Embryonic facial prominence (tissue), 1 donor: Measurements from ENCODE around the gene CCDC159.
"Not testable (repeated sequence)": the region's sequence is repeated elsewhere in the genome, so short reads cannot be mapped to it uniquely, and the experiment has no call there.

Experiments used
- DNase-seq: peaks from one replicate; pipeline ENCODE4 v3.0.0-alpha.2; 2016; ENCODE audit errors: extremely low spot score

CCDC159 gene

DNA sequence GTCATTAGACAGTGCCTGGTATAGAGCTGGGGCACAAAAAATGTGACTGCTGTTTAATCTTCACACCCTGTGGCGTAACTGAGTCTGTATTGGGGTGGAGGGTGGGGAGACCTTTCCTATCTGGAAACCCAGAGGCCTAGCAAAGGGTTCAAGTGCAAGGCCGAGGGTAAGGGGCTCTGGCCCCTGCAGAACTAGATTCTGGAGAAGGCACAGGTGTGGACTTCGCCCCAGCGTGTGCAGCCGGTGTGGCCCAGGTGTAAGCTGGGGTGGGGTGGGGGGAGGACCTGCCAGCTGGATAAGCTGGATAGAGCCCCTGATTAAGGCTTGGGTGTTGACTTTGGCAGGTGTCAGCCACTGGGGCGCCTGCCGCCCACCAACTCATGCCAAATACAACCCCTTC is 8.2 kb upstream of the CCDC159 start:
- DNase-seq = no peak

DNA sequence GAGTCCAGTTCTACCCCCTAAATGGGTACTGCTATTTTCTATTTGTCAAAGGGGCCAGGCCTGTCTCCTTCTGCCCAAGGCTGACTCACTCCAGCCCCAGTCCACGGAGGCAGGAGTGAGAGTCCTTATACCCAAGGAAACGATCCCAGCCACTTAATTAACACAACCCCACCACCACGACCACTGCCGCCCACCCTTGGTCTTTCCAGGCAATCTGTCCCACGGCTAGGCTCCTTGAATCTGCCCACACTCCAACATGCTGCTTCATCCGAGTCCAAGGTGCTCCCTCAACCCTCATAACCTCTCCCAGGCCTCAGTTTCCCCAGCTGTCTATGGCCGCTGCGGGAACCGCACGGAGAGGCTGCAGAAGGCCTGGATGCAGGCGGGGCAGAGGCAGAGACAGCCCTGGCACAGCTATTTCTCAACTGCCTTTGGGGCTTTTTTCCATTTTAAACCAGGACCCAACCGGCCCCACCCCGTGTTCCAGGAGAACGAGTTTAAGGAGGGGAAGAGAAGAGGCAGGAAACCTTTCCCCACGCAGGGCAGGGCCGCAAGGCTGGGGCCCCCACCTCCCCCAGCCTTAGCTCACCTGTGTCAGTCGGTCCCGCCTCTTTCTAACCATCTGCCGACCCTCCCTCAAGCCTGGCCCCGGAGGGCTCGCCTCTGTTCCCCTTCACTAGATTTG is 7.6 kb upstream of the CCDC159 start:
- no peak for DNase-seq

DNA sequence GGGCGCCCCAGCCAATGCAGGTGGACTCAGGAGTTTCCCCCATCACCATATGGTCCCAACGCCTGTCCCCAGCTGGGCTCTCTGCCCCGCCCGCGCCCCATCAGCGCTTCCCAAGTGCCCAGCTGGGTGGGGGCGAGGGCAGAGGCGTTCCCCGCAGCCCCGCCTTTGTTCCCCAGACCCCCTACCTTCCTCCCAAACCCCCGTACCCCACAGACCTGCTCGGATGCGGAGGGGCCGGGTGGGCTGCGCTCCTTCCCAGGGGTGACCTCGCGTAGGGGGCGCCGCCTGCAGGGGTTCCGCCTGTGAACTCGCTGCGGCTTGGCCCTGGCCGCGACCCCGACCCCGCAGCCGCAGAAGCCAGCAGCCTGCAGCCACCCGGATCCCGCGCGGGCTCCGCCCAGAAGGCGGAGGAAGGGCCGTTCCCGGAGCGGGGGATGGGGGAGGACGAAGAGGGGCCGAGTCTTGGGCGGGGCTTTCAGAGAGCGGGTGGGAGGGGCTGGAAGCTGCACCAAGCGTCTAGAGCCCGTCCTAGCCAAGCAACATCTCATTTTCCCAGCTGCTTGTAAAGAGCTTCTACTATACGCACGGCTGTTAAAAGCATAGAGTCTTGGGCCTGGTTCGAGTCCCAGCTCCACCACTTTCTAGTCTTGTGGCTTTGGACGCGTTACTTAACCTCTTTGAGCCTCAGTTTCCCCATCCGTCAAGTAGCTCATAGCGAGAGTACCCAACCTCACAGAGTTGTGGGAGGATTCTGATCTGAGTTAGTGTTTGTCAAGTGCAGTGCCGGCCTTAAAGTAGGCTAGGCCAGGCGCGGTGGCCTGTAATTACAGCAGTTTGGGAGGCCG is 6.8 kb upstream of the CCDC159 start, which contains the start of gene RAB3D:
RAB3D (minus strand) TSS at position 404 of the 845 bp plus-strand sequence. CDS start 2,258 bp downstream, outside the sequence.
- DNase-seq = peak; percentile 76

DNA sequence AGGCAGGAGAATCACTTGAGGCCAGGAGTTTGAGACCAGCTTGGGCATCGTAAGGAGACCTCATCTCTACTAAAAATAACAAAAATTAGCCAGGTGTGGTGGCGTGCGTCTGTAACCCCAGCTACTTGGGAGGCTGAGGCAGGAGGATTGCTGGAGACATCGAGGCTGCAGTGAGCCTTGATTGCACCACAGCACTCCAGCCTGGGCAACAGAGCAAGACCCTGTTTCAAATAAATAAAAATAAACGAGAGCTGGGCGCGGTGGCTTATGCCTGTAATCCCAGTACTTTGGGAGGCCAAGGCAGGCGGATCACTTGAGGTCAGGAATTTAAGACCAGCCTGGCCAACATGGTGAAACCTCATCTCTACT is 6.2 kb upstream of the CCDC159 start:
- not testable (repeated sequence) for DNase-seq

DNA sequence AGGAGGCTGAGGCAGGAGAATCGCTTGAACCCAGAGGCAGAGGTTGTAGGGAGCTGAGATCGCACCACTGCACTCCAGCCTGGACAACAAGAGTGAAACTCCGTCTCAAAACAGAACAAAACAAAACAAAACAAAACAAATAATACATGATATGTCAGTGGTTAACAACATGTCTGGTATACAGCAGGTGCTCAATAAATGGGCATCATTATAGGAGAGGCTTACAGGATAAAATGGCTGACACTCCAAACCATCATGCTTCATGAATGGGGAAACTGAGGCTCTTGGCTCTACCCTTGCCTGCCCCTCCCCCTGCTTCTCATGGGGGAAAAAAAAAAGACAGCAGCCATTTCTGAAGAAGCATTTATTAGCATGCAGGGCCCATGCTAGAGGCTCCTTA is 3.9 kb upstream of the CCDC159 start:
- no peak for DNase-seq

DNA sequence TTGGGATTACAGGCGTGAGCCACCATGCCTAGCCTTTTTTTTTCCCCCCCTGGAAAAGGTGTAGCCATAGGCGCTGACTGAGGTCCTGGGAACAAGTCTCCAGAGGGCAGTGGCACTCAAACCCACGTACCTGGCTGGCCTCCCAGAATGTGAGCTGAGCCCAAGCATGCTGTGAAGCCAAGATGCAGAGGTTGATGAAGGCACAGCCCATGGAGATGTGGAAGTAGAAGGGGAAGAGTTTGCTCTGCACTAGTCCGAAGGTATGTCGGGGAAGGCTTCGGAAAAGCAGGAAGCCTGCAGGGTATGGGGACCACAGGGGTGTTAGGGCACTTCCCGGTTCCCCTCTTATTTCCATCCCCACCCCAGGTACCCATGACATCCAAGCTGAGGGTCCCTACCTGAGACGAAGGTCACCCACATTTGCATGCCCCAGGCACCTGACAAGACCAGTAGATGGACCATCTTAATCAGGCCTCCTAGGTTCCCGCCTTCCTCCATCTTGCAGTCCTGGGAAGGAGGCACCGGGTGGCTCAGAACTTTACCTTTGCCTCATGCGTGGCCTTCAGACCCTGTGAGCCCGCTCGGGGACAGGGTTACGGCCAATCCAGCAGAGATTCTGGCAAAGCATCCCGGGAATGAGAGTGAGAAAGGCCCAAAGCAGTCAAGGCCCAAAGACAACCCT is 1.1 kb upstream of the CCDC159 start:
- DNase-seq = no peak

DNA sequence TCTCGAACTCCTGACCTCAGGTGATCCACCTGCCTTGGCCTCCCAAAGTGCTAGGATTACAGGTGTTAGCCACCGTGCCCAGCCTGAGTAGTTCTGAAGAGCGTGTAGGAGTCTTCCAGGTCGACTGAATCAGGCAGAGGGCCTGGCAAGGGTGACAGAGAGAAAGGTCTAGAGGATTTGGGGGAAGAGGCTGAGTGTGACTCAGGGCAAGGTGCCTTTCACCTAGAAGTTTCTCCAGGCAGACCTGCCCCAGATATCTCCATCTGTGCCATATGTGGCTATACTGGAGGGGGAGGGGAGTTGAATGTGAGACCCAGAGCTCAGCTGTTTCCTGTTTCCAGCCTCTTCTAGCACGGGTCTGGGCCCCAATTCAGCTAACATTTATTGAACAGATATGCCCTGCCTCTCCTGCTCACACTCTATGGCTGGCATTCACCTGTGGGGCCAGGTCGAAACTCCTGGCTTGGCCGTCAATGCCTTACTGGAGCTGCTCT is 1.3 kb downstream of the CCDC159 start:
- no peak for DNase-seq

DNA sequence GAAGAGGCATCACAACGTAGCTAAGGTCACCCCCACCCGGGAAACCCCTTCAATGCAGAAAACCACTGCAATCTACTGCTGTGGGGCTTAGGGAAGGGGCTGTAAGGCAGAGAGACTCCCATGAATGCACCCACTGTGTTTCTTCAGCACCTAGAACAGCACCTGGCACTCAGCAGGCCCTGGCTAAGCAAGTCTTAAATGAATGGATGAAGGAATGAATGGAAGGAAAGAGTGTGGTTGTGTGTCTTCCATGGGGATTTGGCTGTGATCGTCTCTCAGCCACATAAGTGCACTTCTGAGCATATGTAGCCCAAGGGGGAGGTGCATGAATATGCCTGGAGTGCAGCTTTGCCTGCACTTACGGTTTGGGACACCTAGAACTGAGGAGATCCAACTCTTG is 2.9 kb downstream of the CCDC159 start:
- no peak for DNase-seq

DNA sequence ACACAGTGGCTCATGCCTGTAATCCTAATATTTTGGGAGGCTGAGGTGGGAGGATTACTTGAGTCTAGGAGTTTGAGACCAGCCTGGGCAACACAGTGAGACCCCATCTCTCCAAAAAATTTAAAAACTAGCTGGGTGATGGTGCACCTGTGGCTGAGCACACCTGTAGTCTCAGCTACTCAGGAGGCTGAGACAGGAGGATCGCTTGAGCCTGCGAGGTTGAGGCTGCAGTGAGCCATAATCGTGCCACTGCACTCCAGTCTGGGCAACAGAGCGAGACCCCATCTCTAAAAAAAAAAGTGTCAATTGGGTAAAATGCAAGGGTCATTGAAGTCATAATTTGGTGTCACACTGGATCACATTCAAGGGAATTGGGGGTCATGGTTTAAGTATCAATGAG is 7.8 kb downstream of the CCDC159 start:
- DNase-seq = not testable (repeated sequence)

DNA sequence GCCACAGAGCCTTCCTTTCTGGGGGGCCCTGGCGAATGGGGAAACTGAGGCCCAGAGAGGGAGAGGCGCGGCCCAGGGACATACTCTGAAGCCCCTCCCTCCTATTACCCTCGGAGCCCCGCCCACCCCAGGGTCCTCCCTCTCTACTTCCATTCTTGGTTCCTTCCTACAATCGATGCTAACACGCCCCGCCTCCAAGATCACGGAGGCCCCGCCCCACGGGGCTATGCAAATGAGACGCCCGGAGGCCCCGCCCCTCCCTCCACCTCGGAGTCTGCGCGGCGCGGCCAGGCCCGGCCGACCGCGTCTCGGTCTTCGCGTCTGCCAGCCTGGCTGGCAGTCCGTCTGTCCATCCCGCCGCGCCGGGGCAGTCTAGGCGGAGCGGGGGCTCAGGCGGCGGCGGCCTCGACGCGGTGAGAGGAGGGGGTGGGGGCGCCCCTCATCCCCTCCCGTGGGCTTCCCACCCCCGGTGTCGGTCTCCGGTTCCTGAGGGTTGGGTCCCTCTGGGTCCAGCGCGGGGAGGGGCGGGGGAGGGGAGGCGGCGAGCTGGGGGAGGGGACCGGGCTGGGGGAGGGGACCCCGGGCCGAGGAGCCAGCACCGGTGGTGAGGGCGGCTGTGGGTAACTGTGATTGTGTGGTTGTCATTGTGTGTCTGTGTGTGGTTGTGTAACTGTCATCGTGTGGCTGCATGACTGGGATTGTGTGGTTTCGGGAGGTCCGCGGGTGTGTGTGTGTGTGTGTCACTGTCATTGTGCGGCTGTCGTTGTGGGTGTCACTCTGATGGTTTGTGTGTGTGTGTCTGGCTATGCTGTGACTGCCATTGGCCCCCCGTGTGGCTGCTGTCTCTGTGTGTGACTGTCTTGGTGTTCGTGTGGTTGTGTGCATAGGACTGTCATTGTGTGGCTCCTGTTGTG is 9.1 kb downstream of the CCDC159 start, which contains the start of gene PLPPR2:
PLPPR2 (plus strand) TSS at position 273 of the 914 bp plus-strand sequence. CDS start 2,242 bp downstream, outside the sequence.
- peak; percentile 50 for DNase-seq

DNA sequence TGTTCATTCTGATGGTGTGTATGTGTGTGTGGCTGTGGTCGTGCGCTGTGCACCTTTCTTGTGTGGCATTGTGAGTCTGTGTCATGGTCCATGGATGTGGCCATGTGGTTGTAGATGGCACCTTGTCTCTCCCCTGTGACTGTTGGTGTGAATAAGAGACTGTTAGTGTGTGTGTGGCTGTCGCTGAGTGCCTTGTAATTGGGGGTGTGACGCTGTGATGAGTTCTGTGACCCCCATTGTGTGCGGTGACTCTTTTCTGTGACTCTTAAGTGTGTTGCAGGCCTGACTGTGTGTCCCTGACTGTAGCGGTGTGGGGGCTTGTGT is 9.7 kb downstream of the CCDC159 start:
- no peak for DNase-seq

DNA sequence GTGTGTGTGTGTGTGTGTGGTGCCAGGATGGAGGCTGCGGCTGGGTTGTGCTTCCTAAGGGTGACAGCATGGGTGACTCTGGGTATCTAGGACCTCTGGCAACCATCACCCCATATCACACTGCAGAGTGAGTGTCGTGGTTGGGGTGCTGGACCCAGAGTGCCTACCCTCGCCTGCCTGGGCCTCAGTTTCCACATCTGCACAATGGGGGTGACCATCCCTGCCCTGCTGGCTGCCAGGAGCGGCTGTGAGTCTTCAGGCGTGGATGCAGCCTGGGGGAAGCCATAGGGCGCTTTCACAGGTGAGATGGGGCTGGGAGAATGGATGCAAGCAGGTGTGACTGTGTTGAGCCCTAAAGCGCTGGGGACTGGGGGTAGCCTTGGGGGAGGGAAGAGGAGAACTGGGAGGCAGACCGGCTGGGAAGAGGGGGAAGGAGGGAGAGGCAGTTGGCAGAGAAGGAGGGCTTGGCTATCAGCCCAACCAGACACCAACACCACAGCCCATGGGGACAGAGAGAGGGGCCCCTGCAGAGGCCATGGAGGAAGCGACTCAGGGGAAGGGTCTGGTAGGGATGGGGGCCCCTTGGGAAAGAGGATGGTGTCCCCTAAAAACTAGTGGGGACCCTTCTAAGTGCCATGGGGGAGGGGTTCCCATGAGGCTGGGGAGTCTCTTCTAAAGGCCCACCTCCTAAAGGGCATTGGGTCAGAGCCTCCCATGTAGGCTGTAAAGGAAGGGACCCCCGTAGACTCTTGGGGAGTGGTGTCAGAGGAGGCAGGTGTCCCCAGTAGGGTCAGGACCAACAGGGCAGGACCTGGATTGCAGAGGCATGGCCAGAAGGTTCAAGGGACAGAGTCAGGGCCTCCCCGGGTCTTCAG is 10.6 kb downstream of the CCDC159 start:
- no peak for DNase-seq

DNA sequence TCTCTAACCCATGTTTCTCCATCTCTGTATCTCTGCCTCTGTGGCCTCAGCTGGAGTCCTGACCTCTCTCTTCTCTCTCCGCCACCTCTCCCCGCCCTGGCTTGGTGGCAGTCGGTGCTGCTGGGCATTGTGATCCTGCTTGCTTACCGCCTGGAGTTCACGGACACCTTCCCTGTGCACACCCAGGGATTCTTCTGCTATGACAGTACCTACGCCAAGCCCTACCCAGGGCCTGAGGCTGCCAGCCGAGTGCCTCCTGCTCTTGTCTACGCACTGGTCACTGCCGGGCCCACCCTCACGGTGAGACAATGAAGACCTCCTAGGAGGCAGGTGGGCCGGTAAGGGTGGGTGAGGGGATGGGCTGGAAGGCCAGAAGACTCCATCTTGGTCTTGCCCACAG is 13.1 kb downstream of the CCDC159 start:
- DNase-seq = no peak

DNA sequence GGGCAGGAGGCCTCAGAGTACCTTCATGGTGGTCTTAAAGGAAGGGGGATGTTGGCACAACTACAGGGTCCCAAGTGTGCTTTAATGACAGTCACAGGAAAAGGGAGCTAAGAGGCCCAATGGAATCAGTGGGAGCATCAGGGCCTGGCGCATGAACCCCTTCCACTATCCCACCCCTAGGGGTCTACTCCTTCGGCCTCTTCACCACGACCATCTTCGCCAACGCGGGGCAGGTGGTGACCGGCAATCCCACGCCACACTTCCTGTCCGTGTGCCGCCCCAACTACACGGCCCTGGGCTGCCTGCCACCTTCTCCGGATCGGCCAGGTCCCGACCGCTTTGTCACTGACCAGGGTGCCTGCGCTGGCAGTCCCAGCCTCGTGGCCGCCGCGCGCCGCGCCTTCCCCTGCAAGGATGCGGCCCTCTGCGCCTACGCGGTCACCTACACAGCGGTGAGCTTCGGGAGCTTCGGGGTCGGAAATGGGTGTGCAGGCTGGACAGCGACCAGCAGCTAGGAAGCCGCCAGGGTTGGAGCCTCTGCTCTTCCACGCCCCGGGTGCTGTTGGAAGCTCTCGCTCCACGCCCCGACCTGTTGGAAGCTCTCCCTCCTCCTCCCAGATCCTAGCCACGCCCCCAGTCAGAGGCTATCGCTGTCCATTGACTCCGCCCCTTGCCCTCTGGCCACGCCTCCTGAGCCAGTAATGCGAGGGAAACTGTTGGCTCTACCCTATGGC is 14.9 kb downstream of the CCDC159 start:
- no peak for DNase-seq

DNA sequence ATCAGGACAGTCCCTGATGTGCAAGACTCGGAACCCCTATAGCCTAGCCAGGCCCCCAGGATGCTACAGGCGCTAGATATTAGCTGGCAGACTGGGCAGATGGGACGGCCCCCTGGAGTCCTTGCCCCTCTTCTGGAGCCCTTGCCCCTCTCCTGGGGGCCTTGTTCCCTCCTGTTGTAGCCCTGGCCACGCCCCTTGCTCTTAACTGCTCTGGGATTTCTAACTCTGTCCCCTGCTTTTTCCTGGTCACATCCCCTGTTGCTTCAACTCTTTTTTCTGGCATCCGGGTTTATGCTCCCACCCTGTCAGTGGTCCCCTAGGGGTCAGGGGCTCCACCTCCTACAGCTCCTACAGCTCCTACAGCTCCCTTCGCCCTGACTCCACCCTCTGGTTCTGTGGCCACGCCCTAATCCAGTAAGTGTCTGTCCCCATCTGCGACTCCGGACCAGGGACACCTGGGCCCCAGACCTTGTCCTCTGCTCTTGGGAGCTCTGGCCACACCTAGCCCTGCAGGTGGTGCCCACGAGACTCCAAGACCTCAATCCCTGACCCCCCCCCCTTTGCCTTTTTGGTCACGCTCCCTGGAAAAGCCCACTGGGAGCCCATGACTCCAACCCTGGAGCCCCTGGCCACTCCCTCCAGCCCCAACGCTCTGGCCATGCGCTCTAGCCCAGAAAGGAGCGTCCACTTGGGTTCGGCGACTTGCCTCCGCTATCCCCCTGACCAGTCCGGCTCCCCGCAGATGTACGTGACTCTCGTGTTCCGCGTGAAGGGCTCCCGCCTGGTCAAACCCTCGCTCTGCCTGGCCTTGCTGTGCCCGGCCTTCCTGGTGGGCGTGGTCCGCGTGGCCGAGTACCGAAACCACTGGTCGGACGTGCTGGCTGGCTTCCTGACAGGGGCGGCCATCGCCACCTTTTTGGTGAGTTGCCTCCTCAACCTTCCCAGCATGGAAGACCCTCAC is 15.7 kb downstream of the CCDC159 start:
- DNase-seq = no peak

DNA sequence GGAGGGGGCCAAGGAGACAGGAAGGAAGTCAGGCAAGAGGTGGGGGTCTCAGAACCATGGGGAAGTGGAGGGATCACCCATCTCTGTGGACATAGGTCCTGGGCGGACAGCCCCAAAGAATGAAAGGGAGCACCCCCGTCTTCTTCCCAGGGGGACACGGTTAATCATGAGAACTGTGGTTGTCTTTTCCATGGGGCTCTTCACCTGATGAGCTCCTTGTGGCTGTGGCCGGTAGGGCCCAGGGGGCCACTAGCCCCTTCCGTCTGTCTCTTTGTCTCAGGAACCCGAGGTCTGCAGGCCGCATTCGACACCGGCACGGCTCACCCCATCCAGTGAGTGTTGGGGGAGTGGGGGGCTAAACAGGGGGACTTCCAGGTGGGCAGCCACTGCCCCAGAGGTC is 17.6 kb downstream of the CCDC159 start:
- no peak for DNase-seq

DNA sequence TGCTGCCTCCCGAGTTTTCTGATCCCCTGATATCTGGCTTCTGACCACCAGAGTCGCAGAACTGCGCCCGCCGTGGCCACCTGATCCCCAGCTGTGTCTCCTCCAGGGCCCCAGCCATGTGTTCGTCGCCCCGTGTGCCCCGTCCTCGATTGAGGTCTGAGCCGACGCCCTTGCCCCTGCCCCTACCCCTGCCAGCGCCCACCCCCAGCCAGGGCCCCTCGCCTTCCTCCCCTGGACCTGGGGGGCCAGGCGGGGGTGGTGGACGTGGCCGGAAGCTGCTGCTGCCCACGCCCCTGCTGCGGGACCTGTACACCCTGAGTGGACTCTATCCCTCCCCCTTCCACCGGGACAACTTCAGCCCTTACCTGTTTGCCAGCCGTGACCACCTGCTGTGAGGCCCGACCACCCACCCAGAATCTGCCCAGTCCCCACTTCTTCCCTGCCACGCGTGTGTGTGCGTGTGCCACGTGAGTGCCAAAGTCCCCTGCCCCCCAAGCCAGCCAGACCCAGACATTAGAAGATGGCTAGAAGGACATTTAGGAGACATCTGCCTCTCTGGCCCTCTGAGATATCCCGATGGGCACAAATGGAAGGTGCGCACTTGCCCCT is 18.1 kb downstream of the CCDC159 start:
- DNase-seq = no peak

DNA sequence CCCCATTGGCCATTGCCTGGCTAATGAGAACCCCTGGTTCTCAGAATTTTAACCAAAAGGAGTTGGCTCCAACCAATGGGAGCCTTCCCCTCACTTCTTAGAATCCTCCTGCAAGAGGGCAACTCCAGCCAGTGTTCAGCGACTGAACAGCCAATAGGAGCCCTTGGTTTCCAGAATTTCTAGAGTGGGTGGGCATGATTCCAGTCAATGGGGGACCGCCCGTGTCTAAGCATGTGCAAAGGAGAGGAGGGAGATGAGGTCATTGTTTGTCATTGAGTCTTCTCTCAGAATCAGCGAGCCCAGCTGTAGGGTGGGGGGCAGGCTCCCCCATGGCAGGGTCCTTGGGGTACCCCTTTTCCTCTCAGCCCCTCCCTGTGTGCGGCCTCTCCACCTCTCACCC is 18.6 kb downstream of the CCDC159 start:
- no peak for DNase-seq
